HCT116 (cell line): Measurements from ENCODE around the gene KRT36.

Experiments
- ATF3 ChIP-seq: IDR thresholded peaks from 2 replicates; pipeline ENCODE4 v1.6.1; 2012
- CEBPB ChIP-seq: IDR thresholded peaks from 2 replicates; pipeline ENCODE4 v1.6.1; 2012; ENCODE audit warnings: low read depth
- CTCF ChIP-seq, 3 experiments: fragments of 200-600 bp in 1 of 3; sonication (generic) in 1 of 3; IDR thresholded peaks in 2 of 3; conservative IDR thresholded peaks in 1 of 3; 2 replicates each; pipeline ENCODE4 v1.5.1; 2012 to 2017; ENCODE audit warnings: low read depth in 2 of 3, low read length in 2 of 3, antibody characterized with exemption in 1 of 3, borderline replicate concordance in 1 of 3, control low read depth in 1 of 3, mild to moderate bottlenecking in 1 of 3, mixed read lengths in 1 of 3, mixed run types in 1 of 3, moderate library complexity in 1 of 3; ENCODE audit not compliant: insufficient read depth in 1 of 3
- ELF1 ChIP-seq: IDR thresholded peaks from 2 replicates; pipeline ENCODE4 v1.6.1; 2012; ENCODE audit warnings: low read depth, borderline replicate concordance
- EZH2 ChIP-seq: fragments of 200-600 bp; sonication (generic); IDR thresholded peaks from 2 replicates; pipeline ENCODE4 v1.6.1; 2017; ENCODE audit warnings: antibody characterized with exemption, mixed run types
- EZH2phosphoT487 ChIP-seq: fragments of 200-600 bp; IDR thresholded peaks from 2 replicates; pipeline ENCODE4 v1.6.1; 2018; ENCODE audit warnings: antibody characterized with exemption, borderline replicate concordance
- MAX ChIP-seq: IDR thresholded peaks from 2 replicates; pipeline ENCODE4 v1.6.1; 2012
- POLR2A ChIP-seq: IDR thresholded peaks from 2 replicates; pipeline ENCODE4 v1.7.0; 2011; ENCODE audit warnings: borderline replicate concordance; ENCODE audit not compliant: insufficient read depth, insufficient read length; ENCODE audit errors: extremely low read depth
- POLR2AphosphoS5 ChIP-seq: IDR thresholded peaks from 2 replicates; pipeline ENCODE4 v1.6.1; 2011; ENCODE audit warnings: mild to moderate bottlenecking, low read depth, low read length, moderate library complexity
- SIN3A ChIP-seq: IDR thresholded peaks from 2 replicates; pipeline ENCODE4 v1.6.1; 2012; ENCODE audit warnings: low read depth
- TCF7L2 ChIP-seq: IDR thresholded peaks from 2 replicates; pipeline ENCODE4 v1.7.0; 2011; ENCODE audit warnings: borderline replicate concordance, inconsistent platforms; ENCODE audit not compliant: insufficient read depth, insufficient read length; ENCODE audit errors: extremely low read depth
- ZNF274 ChIP-seq: fragments of 200-500 bp; sonication (Bioruptor generic); IDR thresholded peaks from 2 replicates; pipeline ENCODE4 v1.6.1; 2014; ENCODE audit warnings: mild to moderate bottlenecking, low read depth, low read length, inconsistent platforms

- no peak for TF ChIP-seq EZH2
- no peak for TF ChIP-seq ELF1
- TF ChIP-seq ATF3 = no peak
- no peak for TF ChIP-seq ZNF274
- TF ChIP-seq MAX = no peak
- no peak for TF ChIP-seq POLR2A
- no peak for TF ChIP-seq SIN3A
- no peak for TF ChIP-seq CTCF (IDR thresholded peaks at IDR 0.05 in 2 of 3, conservative IDR thresholded peaks at IDR 0.05 in 1 of 3; ENCODE audit: borderline replicate concordance in 1 of 3, insufficient read depth in 1 of 3, low read depth in 2 of 3, low read length in 2 of 3)
- no peak for TF ChIP-seq POLR2AphosphoS5
- no peak for TF ChIP-seq TCF7L2
- TF ChIP-seq CEBPB = no peak
- no peak for TF ChIP-seq EZH2phosphoT487
These were observed 27.1 kb upstream of the KRT36 start for GRCh38 chr17:41516830-41517283.
